Testis (tissue), 3 donors: ENCODE results near the gene VWA5B1. TPM values are rescaled to one million over a fixed set of nuclear protein-coding genes. Genes with fewer than 3 reads are reported as not detected.

Source experiments
- DNase-seq: peaks from one replicate; pipeline ENCODE4 v3.0.0-alpha.2; 2019
- H3K27ac ChIP-seq, 2 donors: fragments of 200-600 bp; sonication (generic); one replicate each; pipeline ENCODE4 v1.5.1; 2019
- H3K27me3 ChIP-seq: fragments of 200-600 bp; sonication (generic); one replicate; pipeline ENCODE4 v1.5.1; 2019
- H3K36me3 ChIP-seq: fragments of 200-600 bp; sonication (generic); one replicate; pipeline ENCODE4 v1.5.1; 2017; ENCODE audit warnings: low read depth; ENCODE audit errors: missing control alignments
- H3K4me1 ChIP-seq: fragments of 200-600 bp; sonication (generic); one replicate; pipeline ENCODE4 v1.5.1; 2019
- H3K4me3 ChIP-seq, 2 donors: fragments of 200-600 bp; sonication (generic); one replicate each; pipeline ENCODE4 v1.5.1; 2017 to 2019
- H3K9me3 ChIP-seq: fragments of 200-600 bp; sonication (generic); one replicate; pipeline ENCODE4 v1.5.1; 2017
- POLR2A ChIP-seq: fragments of 450-650 bp; IDR thresholded peaks from one replicate; pipeline ENCODE4 v1.6.1; 2017; ENCODE audit warnings: antibody characterized with exemption, mild to moderate bottlenecking, moderate library complexity
- WGBS, 2 donors: methylation state at CpG; one replicate each; pipeline ENCODE4 v1.1.5; 2018; 5-methylcytosine and 5-hydroxymethylcytosine counted together
- intact Hi-C: fragments of 100-400 bp; cut with DNase I; formaldehyde crosslinking; loops from one replicate; pipeline ENCODE4 v1.15.1; 2023; ENCODE audit warnings: low total_unique reads
- polyA plus RNA-seq: library from polyadenylated mRNA; stranded (reverse); fragments of 350-450 nt; fragmentation: Illumina TruSeq; extraction: RNeasy Lipid Tissue Mini Kit (QIAGEN cat#74804); gene quantifications from one replicate; pipeline ENCODE4 v1.2.3, GENCODE V29; 2014; ENCODE audit warnings: low read depth, low replicate concordance; ENCODE audit not compliant: insufficient read depth
- total RNA-seq, 2 donors: library from RNA; depleted of rRNA; stranded (reverse); fragments of >200 nt; gene quantifications; one replicate each; pipeline ENCODE4 v1.2.3, GENCODE V29; 2016
- TF ChIP-seq, protein P1 (sequence below), 3 experiments: fragments of 450-650 bp in 2 of 3; fragments of 200-600 bp in 1 of 3; sonication (generic) in 1 of 3; IDR thresholded peaks; one replicate each; pipeline ENCODE4 v1.5.1; 2016 to 2019; ENCODE audit warnings: antibody characterized with exemption in 3 of 3, mild to moderate bottlenecking in 2 of 3, moderate library complexity in 1 of 3

Gene VWA5B1
- total and polyA plus RNA-seq, 3 donors from 2014 or later: 13.1 to 23.0 (median 16.2) TPM

DNA sequence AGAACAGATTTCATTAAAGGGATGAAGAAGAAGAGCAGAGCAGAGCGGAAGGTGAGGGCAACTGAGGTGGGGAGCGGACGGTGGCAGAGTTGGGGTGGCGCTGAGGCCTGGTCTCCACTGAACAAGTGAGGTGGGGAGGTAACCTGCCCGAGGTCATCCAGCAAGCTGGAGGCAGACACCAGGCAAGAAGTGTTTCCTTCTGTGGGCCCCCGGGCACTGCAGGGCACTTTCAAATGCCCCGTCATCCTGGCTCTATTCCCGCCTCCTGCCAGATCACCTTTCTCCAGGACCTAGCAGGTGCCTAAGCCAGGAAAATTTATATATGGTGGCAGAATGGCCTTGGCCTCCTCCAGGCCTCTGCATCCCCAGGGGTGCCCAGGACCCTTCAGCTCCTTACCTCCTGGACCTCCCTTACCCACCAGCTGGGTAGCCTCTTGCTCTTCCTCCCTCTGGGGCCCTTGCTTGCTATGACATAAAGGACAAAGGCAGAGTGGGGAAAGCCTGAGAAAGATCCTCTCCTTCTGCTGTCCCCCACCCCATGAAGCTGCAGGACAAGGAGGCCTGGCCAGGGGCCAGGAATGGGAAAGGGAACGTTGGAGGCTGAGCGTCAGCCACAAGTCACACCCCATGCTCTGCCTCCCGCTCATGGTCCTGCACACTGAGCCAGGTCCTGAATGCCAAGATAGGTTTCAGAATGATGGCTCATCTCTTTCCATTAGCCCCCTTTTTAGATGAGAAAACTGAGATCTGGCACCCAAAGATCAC, 29.0 kb downstream of the VWA5B1 start:
- H3K36me3 ChIP-seq: no peaks in the 10 kb centered on the region
- DNase-seq: no peak
- H3K27ac ChIP-seq: no peak overlapping the region
- intact Hi-C loops: no loop called here
- no peaks in the 10 kb centered on the region for H3K9me3 ChIP-seq
- H3K27me3 ChIP-seq: no peaks in the 10 kb centered on the region
- 81 to 89% methylated on average over 10 to 11 of the region's 11 CpGs for WGBS, 2 donors
- peaks cover 8% of the 10 kb centered on the region for H3K4me1 ChIP-seq
- no peak overlapping the region for H3K4me3 ChIP-seq
- TF ChIP-seq, protein P1, sequence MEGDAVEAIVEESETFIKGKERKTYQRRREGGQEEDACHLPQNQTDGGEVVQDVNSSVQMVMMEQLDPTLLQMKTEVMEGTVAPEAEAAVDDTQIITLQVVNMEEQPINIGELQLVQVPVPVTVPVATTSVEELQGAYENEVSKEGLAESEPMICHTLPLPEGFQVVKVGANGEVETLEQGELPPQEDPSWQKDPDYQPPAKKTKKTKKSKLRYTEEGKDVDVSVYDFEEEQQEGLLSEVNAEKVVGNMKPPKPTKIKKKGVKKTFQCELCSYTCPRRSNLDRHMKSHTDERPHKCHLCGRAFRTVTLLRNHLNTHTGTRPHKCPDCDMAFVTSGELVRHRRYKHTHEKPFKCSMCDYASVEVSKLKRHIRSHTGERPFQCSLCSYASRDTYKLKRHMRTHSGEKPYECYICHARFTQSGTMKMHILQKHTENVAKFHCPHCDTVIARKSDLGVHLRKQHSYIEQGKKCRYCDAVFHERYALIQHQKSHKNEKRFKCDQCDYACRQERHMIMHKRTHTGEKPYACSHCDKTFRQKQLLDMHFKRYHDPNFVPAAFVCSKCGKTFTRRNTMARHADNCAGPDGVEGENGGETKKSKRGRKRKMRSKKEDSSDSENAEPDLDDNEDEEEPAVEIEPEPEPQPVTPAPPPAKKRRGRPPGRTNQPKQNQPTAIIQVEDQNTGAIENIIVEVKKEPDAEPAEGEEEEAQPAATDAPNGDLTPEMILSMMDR (IDR thresholded peaks at IDR 0.05): no peak
- no peak for TF ChIP-seq POLR2A

DNA sequence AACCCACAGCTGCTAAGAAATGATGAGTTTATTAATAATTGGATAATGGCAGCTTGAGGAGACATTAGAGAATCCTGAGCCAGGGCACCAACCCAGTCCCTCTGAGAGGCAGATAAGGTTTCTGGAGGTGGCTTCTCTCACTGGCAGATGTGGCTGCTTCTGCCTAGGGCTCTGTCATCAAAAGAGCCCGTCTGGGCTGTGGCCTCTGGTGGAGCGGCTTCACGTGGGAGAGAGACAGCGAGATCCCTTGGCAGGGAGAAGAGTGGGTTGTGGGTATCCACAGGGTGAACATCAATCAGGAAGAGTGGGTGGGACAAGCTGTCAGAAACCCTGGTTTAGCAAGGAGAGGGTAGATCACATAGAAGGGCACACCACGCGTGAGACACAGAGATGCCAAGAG, 30.0 kb downstream of the VWA5B1 start:
- no peaks in the 10 kb centered on the region for H3K27me3 ChIP-seq
- H3K4me1 ChIP-seq: peaks cover 18% of the 10 kb centered on the region
- DNase-seq: no peak
- WGBS, 2 donors: 89 to 98% methylated on average over 5 to 6 of the region's 6 CpGs
- no peak for TF ChIP-seq POLR2A
- TF ChIP-seq, protein P1 (IDR thresholded peaks at IDR 0.05): no peak
- H3K4me3 ChIP-seq: no peak overlapping the region
- H3K36me3 ChIP-seq: no peaks in the 10 kb centered on the region
- intact Hi-C loops: no loop called here
- H3K27ac ChIP-seq: no peak overlapping the region
- H3K9me3 ChIP-seq: no peaks in the 10 kb centered on the region

DNA sequence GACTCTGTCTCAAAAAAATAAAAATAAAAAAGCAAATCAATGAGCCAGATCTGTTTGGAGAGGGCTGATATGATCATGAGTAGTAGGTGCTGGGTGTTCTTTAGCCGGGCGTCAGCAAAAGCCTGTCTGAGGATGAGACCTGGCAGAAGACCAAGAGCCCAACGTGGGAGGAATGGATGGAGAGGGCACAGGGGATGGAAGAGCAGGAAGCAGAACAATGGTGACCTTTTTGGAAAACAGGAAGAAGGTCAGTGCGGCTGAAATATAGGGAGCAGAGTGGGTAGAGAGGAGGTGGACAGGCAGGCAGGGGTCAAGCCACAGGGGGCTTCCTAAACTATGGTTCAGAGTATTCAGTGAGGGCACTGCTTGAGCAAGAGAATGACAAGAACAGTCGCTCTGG, 30.9 kb downstream of the VWA5B1 start:
- no peak for TF ChIP-seq POLR2A
- TF ChIP-seq, protein P1 (IDR thresholded peaks at IDR 0.05): no peak
- Histone ChIP-seq H3K27ac (no peak overlapping the region), H3K36me3 (no peaks in the 10 kb centered on the region), H3K9me3 (no peaks in the 10 kb centered on the region), H3K4me1 (peaks cover 20% of the 10 kb centered on the region), H3K27me3 (no peaks in the 10 kb centered on the region), H3K4me3 (no peak overlapping the region)
- intact Hi-C loops: no loop called here
- 28 to 32% methylated on average over 5 of the region's 5 CpGs for WGBS, 2 donors
- peak; percentile 66 for DNase-seq

DNA sequence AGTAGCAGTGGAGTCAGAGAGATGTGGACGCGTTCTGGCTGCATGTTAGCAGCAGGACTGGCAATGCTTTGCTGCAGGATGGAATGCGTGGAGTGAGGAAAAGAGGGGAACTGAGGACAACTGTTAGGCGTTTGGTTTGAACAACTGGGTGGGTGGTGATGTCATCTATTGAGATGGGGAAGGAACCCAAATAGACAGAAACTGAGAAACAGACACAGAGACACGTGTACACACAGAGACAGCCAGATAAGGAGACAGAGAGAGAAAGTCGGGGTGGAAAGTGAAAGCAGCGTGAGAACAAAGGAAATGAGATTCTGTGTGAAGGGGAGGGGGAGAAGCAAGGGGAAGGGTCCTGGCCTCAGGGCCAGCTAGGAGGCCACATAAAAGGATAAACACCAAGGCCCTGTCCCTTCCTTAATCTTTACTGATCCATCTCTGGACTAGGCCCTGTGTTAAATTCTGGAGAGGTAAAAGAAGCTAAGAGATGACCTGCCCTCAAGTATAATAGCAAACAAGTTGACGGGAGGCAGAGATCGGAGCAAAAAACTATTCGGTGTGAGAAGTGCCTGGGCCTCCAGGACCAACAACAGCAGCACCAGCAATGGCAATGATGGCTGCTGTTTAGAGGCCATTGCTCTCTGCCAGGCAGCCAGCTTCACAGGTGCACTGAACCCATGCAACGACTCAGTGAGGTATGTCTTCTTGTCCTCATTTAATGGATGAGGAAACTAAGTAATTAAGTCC, 31.6 kb downstream of the VWA5B1 start:
- DNase-seq: no peak
- Histone ChIP-seq H3K4me1 (peaks cover 20% of the 10 kb centered on the region), H3K27me3 (no peaks in the 10 kb centered on the region), H3K9me3 (no peaks in the 10 kb centered on the region), H3K27ac (no peak overlapping the region), H3K4me3 (no peak overlapping the region), H3K36me3 (no peaks in the 10 kb centered on the region)
- intact Hi-C loops: no loop called here
- 57 to 61% methylated on average over 11 of the region's 11 CpGs for WGBS, 2 donors
- TF ChIP-seq, protein P1 (IDR thresholded peaks at IDR 0.05): no peak
